Ovary (tissue), 3 donors: ENCODE measurements around the gene SYNDIG1L.

Source experiments
- EP300 ChIP-seq: sonication (generic); formaldehyde crosslinking; IDR thresholded peaks from one replicate; pipeline ENCODE4 v1.6.1; 2017; ENCODE audit warnings: antibody characterized with exemption
- POLR2A ChIP-seq: fragments of 450-650 bp; IDR thresholded peaks from one replicate; pipeline ENCODE4 v1.6.1; 2017; ENCODE audit warnings: antibody characterized with exemption, mild to moderate bottlenecking, moderate library complexity
- TF ChIP-seq, protein P1 (sequence below), 3 donors: fragments of 450-650 bp in 2 of 3; fragments of 200-600 bp in 1 of 3; IDR thresholded peaks; one replicate each; pipeline versions ENCODE4 v1.5.1 to v1.8.0; 2016 to 2022; ENCODE audit warnings: antibody characterized with exemption in 3 of 3, mild to moderate bottlenecking in 1 of 3
- donor health status: DM: no; HTN: no; CAD: no.

- TF ChIP-seq, protein P1, sequence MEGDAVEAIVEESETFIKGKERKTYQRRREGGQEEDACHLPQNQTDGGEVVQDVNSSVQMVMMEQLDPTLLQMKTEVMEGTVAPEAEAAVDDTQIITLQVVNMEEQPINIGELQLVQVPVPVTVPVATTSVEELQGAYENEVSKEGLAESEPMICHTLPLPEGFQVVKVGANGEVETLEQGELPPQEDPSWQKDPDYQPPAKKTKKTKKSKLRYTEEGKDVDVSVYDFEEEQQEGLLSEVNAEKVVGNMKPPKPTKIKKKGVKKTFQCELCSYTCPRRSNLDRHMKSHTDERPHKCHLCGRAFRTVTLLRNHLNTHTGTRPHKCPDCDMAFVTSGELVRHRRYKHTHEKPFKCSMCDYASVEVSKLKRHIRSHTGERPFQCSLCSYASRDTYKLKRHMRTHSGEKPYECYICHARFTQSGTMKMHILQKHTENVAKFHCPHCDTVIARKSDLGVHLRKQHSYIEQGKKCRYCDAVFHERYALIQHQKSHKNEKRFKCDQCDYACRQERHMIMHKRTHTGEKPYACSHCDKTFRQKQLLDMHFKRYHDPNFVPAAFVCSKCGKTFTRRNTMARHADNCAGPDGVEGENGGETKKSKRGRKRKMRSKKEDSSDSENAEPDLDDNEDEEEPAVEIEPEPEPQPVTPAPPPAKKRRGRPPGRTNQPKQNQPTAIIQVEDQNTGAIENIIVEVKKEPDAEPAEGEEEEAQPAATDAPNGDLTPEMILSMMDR (IDR thresholded peaks at IDR 0.05): no peak
- no peak for TF ChIP-seq POLR2A
- TF ChIP-seq EP300: no peak
These were observed 42.5 kb upstream of the SYNDIG1L start for GRCh38 chr14:74468513-74468912.
